H9 (cell line): ENCODE results near the gene BACH2. TPM values are rescaled to one million over a fixed set of nuclear protein-coding genes. Genes with fewer than 3 reads are reported as not detected.

Source experiments
- DNase-seq: peaks from one replicate; pipeline ENCODE4 v3.0.0-alpha.2; 2017
- H2AFZ ChIP-seq: one replicate; pipeline ENCODE4 v1.6.1; 2013; ENCODE audit warnings: mild to moderate bottlenecking, low read length, control low read depth, moderate library complexity
- H2AK5ac ChIP-seq: 2 replicates; pipeline ENCODE4 v1.6.1; 2013; ENCODE audit warnings: low read length, control low read depth, mixed read lengths; ENCODE audit not compliant: insufficient read length
- H2BK120ac ChIP-seq: one replicate; pipeline ENCODE4 v1.6.1; 2013; ENCODE audit warnings: low read depth, mild to moderate bottlenecking, low read length, control low read depth, inconsistent platforms; ENCODE audit not compliant: poor library complexity, severe bottlenecking
- H2BK12ac ChIP-seq: 2 replicates; pipeline ENCODE4 v1.6.1; 2013; ENCODE audit warnings: low read length, control low read depth, mixed read lengths, low read depth; ENCODE audit not compliant: insufficient read length
- H2BK15ac ChIP-seq: 2 replicates; pipeline ENCODE4 v1.6.1; 2013; ENCODE audit warnings: low read depth, low read length, control low read depth
- H2BK20ac ChIP-seq: one replicate; pipeline ENCODE4 v1.6.1; 2013; ENCODE audit warnings: low read depth, mild to moderate bottlenecking, low read length, control low read depth, inconsistent platforms; ENCODE audit not compliant: poor library complexity, severe bottlenecking
- H2BK5ac ChIP-seq: 2 replicates; pipeline ENCODE4 v1.6.1; 2013; ENCODE audit warnings: low read length, control low read depth, mixed read lengths; ENCODE audit not compliant: insufficient read length
- H3K14ac ChIP-seq: 2 replicates; pipeline ENCODE4 v1.6.1; 2013; ENCODE audit warnings: low read length, control low read depth; ENCODE audit not compliant: insufficient read depth
- H3K18ac ChIP-seq: 2 replicates; pipeline ENCODE4 v1.6.1; 2013; ENCODE audit warnings: low read depth, mild to moderate bottlenecking, mixed read lengths, low read length, control low read depth; ENCODE audit not compliant: insufficient read length
- H3K23ac ChIP-seq: 2 replicates; pipeline ENCODE4 v1.6.1; 2013; ENCODE audit warnings: low read length, control low read depth, mixed read lengths, low read depth; ENCODE audit not compliant: insufficient read length
- H3K23me2 ChIP-seq: 2 replicates; pipeline ENCODE4 v1.6.1; 2013; ENCODE audit warnings: low read depth, mild to moderate bottlenecking, mixed read lengths, low read length, control low read depth; ENCODE audit not compliant: insufficient read length, poor library complexity, severe bottlenecking
- H3K27ac ChIP-seq: 2 replicates; pipeline ENCODE4 v1.5.1; 2013; ENCODE audit warnings: low read length, control low read depth, mixed read lengths, low read depth; ENCODE audit not compliant: insufficient read length
- H3K27me3 ChIP-seq: 2 replicates; pipeline ENCODE4 v1.6.1; 2013; ENCODE audit warnings: low read length, control low read depth, inconsistent platforms; ENCODE audit not compliant: insufficient read depth
- H3K4ac ChIP-seq: 2 replicates; pipeline ENCODE4 v1.6.1; 2013; ENCODE audit warnings: low read depth, mild to moderate bottlenecking, control low read depth, inconsistent platforms, low read length, moderate library complexity
- H3K4me1 ChIP-seq: 2 replicates; pipeline ENCODE4 v1.6.1; 2013; ENCODE audit warnings: low read length, control low read depth, inconsistent platforms; ENCODE audit not compliant: insufficient read depth
- H3K4me2 ChIP-seq: 2 replicates; pipeline ENCODE4 v1.6.1; 2013; ENCODE audit warnings: low read length, control low read depth, mixed read lengths; ENCODE audit not compliant: insufficient read length, insufficient read depth
- H3K56ac ChIP-seq: 2 replicates; pipeline ENCODE4 v1.6.1; 2013; ENCODE audit warnings: low read depth, mild to moderate bottlenecking, mixed read lengths, low read length, control low read depth; ENCODE audit not compliant: insufficient read length
- H3K79me1 ChIP-seq: 2 replicates; pipeline ENCODE4 v1.6.1; 2013; ENCODE audit warnings: low read depth, mild to moderate bottlenecking, moderate library complexity, low read length, control low read depth, inconsistent platforms; ENCODE audit not compliant: insufficient read depth, poor library complexity, severe bottlenecking
- H3K79me2 ChIP-seq: 2 replicates; pipeline ENCODE4 v1.6.1; 2013; ENCODE audit warnings: low read length, control low read depth, inconsistent platforms; ENCODE audit not compliant: insufficient read depth
- H3K9ac ChIP-seq: 2 replicates; pipeline ENCODE4 v1.6.1; 2013; ENCODE audit warnings: low read length, control low read depth, mixed read lengths; ENCODE audit not compliant: insufficient read length; ENCODE audit errors: extremely low read depth
- H3K9me3 ChIP-seq: one replicate; pipeline ENCODE4 v1.6.1; 2013; ENCODE audit warnings: low read depth, low read length, inconsistent platforms; ENCODE audit not compliant: control insufficient read depth
- H3T11ph ChIP-seq: one replicate; pipeline ENCODE4 v1.6.1; 2013; ENCODE audit warnings: mild to moderate bottlenecking, low read length, control low read depth, inconsistent platforms
- H4K20me1 ChIP-seq: one replicate; pipeline ENCODE4 v1.6.1; 2013; ENCODE audit not compliant: control insufficient read depth, insufficient read length, insufficient read depth
- H4K5ac ChIP-seq: 2 replicates; pipeline ENCODE4 v1.6.1; 2013; ENCODE audit warnings: low read depth, mild to moderate bottlenecking, mixed read lengths, low read length, control low read depth; ENCODE audit not compliant: insufficient read length
- H4K8ac ChIP-seq: replicated peaks from 2 replicates; pipeline ENCODE4 v1.6.1; 2013; ENCODE audit warnings: low read length, control low read depth, mixed read lengths, low read depth; ENCODE audit not compliant: insufficient read length
- H4K91ac ChIP-seq: 2 replicates; pipeline ENCODE4 v1.6.1; 2013; ENCODE audit warnings: low read depth, mild to moderate bottlenecking, moderate library complexity, mixed read lengths, low read length, control low read depth; ENCODE audit not compliant: insufficient read length
- H3K27ac Mint-ChIP-seq, 3 experiments: 2 replicates in 2 of 3; 3 replicates in 1 of 3; pipeline ENCODE4 v1.8.0; 2020 to 2021; ENCODE audit warnings: mixed read lengths in 3 of 3, mild to moderate bottlenecking in 1 of 3, moderate library complexity in 1 of 3
- H3K27me3 Mint-ChIP-seq: 2 replicates; pipeline ENCODE4 v1.8.0; 2021; ENCODE audit warnings: low read depth, mild to moderate bottlenecking, moderate library complexity, mixed read lengths
- H3K36me3 Mint-ChIP-seq, 3 experiments: 2 replicates in 2 of 3; 3 replicates in 1 of 3; pipeline ENCODE4 v1.8.0; 2020 to 2021; ENCODE audit warnings: low read depth in 3 of 3, mixed read lengths in 3 of 3; ENCODE audit not compliant: insufficient read depth in 1 of 3
- H3K4me1 Mint-ChIP-seq, 2 experiments: 2 replicates each; pipeline ENCODE4 v1.8.0; 2020; ENCODE audit warnings: mixed read lengths in 2 of 2
- H3K4me3 Mint-ChIP-seq, 2 experiments: 2 replicates in 1 of 2; 3 replicates in 1 of 2; pipeline ENCODE4 v1.8.0; 2020 to 2021; ENCODE audit warnings: mild to moderate bottlenecking in 2 of 2, mixed read lengths in 2 of 2, moderate library complexity in 1 of 2
- H3K9me3 Mint-ChIP-seq, 2 experiments: 2 replicates in 1 of 2; 3 replicates in 1 of 2; pipeline ENCODE4 v1.8.0; 2020; ENCODE audit warnings: mild to moderate bottlenecking in 2 of 2, mixed read lengths in 2 of 2, moderate library complexity in 1 of 2
- CTCF ChIP-seq: fragments of 200-600 bp; sonication (generic); conservative IDR thresholded peaks from 3 replicates; pipeline ENCODE4 v1.8.0; 2021; ENCODE audit warnings: antibody characterized with exemption, mild to moderate bottlenecking
- WGBS: extraction: QIAGEN DNeasy Blood & Tissue Kit; methylation state at CpG from one replicate; pipeline ENCODE4 v1.1.7; 2013; ENCODE audit warnings: missing lambda C conversion rate, low lambda C conversion rate, mixed read lengths; ENCODE audit not compliant: insufficient read length; ENCODE audit errors: extremely low coverage; 5-methylcytosine and 5-hydroxymethylcytosine counted together
- total RNA-seq: library from RNA; stranded (reverse); gene quantifications from 2 replicates; pipeline ENCODE4 v1.2.1, GENCODE V29; 2021

The BACH2 gene
- total RNA-seq, 1 experiment from 2014 or later: 2.0 TPM

GRCh38 chr6:89887452-89888137 lies 409.0 kb downstream of the BACH2 start:
- Mint-ChIP-seq H3K27me3 (peaks cover 51% of the 10 kb centered on the region), H3K27ac (no peak overlapping the region), H3K9me3 (no peaks in the 10 kb centered on the region), H3K36me3 (no peaks in the 10 kb centered on the region), H3K4me3 (no peak overlapping the region), H3K4me1 (peaks cover 16 to 19% of the 10 kb centered on the region in 2 experiments)
- no peak overlapping the region for H2BK20ac ChIP-seq
- H3K9ac ChIP-seq: no peak overlapping the region
- H3K9me3 ChIP-seq: no peaks in the 10 kb centered on the region
- no peak overlapping the region for H2BK12ac ChIP-seq
- H3K27ac ChIP-seq: no peak overlapping the region
- H4K8ac ChIP-seq: no peak overlapping the region
- H3K4me2 ChIP-seq: no peak overlapping the region
- H2AK5ac ChIP-seq: no peak overlapping the region
- no peak overlapping the region for H4K91ac ChIP-seq
- H3K4me1 ChIP-seq: no peaks in the 10 kb centered on the region
- H4K5ac ChIP-seq: no peak overlapping the region
- H3K79me1 ChIP-seq: no peaks in the 10 kb centered on the region
- no peak overlapping the region for H3T11ph ChIP-seq
- H3K27me3 ChIP-seq: no peaks in the 10 kb centered on the region
- no peak for TF ChIP-seq CTCF
- H3K23me2 ChIP-seq: no peaks in the 10 kb centered on the region
- WGBS: no CpG with 5 or more reads among the region's 43 CpGs
- peak; percentile 58 for DNase-seq
- no peak overlapping the region for H3K14ac ChIP-seq
- no peak overlapping the region for H2BK15ac ChIP-seq
- H2BK5ac ChIP-seq: no peak overlapping the region
- no peak overlapping the region for H3K56ac ChIP-seq
- no peak overlapping the region for H3K18ac ChIP-seq
- H4K20me1 ChIP-seq: no peaks in the 10 kb centered on the region
- no peak overlapping the region for H2AFZ ChIP-seq
- no peak overlapping the region for H2BK120ac ChIP-seq
- H3K4ac ChIP-seq: no peak overlapping the region
- H3K23ac ChIP-seq: no peak overlapping the region
- no peaks in the 10 kb centered on the region for H3K79me2 ChIP-seq
